ENCODE results near the gene FRMD4A.
"Not testable (repeated sequence)": the region's sequence is repeated elsewhere in the genome, so short reads cannot be mapped to it uniquely, and the experiment has no call there.

The FRMD4A gene

GRCh38 chr10:13869295-13869664, 461.4 kb downstream of the FRMD4A start:
- DNase-seq: no peak

GRCh38 chr10:13868528-13869294, 462.0 kb downstream of the FRMD4A start:
- DNase-seq: no peak

GRCh38 chr10:13867822-13868221, 462.9 kb downstream of the FRMD4A start:
- DNase-seq: no peak

GRCh38 chr10:13865758-13866491, 464.8 kb downstream of the FRMD4A start:
- no peak for DNase-seq

- DNase-seq: not testable (repeated sequence)
These were observed 465.5 kb downstream of the FRMD4A start for GRCh38 chr10:13865220-13865619.

- no peak for DNase-seq
These were observed 468.0 kb downstream of the FRMD4A start for GRCh38 chr10:13862546-13863233.

- no peak for DNase-seq
These were observed 469.8 kb downstream of the FRMD4A start for GRCh38 chr10:13860886-13861285.

- no peak for DNase-seq
These were observed 470.6 kb downstream of the FRMD4A start for GRCh38 chr10:13859979-13860654.

- DNase-seq: no peak
These were observed 472.0 kb downstream of the FRMD4A start for GRCh38 chr10:13858709-13859108.

- peak in 1 of 2 donors; percentile 24 for DNase-seq
These were observed 473.3 kb downstream of the FRMD4A start for GRCh38 chr10:13857451-13857850.

- no peak for DNase-seq
These were observed 476.9 kb downstream of the FRMD4A start for GRCh38 chr10:13853854-13854253.

GRCh38 chr10:13852872-13853271, 477.9 kb downstream of the FRMD4A start:
- no peak for DNase-seq

GRCh38 chr10:13851906-13852305, 478.8 kb downstream of the FRMD4A start:
- peak in 1 of 2 donors; percentile 18 for DNase-seq

GRCh38 chr10:13848520-13849445, 481.9 kb downstream of the FRMD4A start:
- no peak for DNase-seq

- no peak for DNase-seq
These were observed 483.5 kb downstream of the FRMD4A start for GRCh38 chr10:13847201-13847631.

GRCh38 chr10:13845897-13846296, 484.8 kb downstream of the FRMD4A start:
- DNase-seq: no peak

GRCh38 chr10:13844651-13845050, 486.1 kb downstream of the FRMD4A start:
- no peak for DNase-seq

GRCh38 chr10:13842117-13842516, 488.6 kb downstream of the FRMD4A start:
- no peak for DNase-seq

- no peak for DNase-seq
These were observed 490.7 kb downstream of the FRMD4A start for GRCh38 chr10:13840036-13840435.

- no peak for DNase-seq
These were observed 491.2 kb downstream of the FRMD4A start for GRCh38 chr10:13839430-13839990.

- no peak for DNase-seq
These were observed 491.7 kb downstream of the FRMD4A start for GRCh38 chr10:13839030-13839429.

- DNase-seq: no peak
These were observed 492.8 kb downstream of the FRMD4A start for GRCh38 chr10:13837966-13838365.
